DLD1 (cell line): Measurements from ENCODE around the gene R3HDM1.

Experiments used
- in situ Hi-C: cut with HindIII; loops from 2 replicates; pipeline ENCODE4 v1.10.0; 2017; ENCODE audit warnings: low sequenced_read_pairs

Gene R3HDM1

DNA sequence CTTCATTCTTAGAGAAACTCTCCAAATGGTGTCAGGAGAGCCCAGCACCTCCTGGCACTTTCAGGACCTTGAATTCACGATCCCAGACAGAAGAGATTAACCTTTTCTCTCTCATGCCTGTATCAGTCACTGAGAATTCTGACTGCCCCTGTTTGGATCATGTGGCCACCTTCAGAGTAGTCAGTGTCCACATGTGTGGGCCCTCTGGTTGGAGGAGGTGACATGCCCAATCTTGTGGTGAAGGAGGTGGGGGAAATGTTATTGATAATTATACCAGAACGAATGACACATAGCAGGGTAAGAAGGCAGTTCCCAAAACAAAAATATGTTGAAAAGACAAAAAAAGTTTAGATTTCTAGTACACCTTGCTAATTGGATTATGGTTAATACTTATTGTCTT, 242.0 kb downstream of the R3HDM1 start:
- in situ Hi-C loops, result no loop called here

GRCh38 chr2:135773917-135774316, 242.6 kb downstream of the R3HDM1 start:
- in situ Hi-C loops, result no loop called here
